Natural killer cell treated with Interleukin-12 subunit alpha and Interleukin-12 subunit beta and Interleukin-15 and Interleukin-18, amount 100 ng/mL, for 72 hours (primary cell): ENCODE measurements around the gene TMEM170A. TPM values are rescaled to one million over a fixed set of nuclear protein-coding genes. Genes with fewer than 3 reads are reported as not detected.

ENCODE experiments used
- ATAC-seq, 2 donors: fragments of 150-1000 bp; cut with Tn5 transposase in 1 of 2; sonication (Bioruptor Pico), chemical (Tn5 transposase) in 1 of 2; 2 replicates each; pipeline ENCODE4 v1.10.0; 2021
- DNase-seq: peaks from one replicate; pipeline ENCODE4 v3.0.0; 2022; ENCODE audit warnings: low spot score
- H3K27ac Mint-ChIP-seq, 2 donors: 1 replicate in 1 of 2; 2 replicates in 1 of 2; pipeline ENCODE4 v1.8.0; 2022; ENCODE audit warnings: mixed read lengths in 2 of 2, mild to moderate bottlenecking in 1 of 2, moderate library complexity in 1 of 2
- H3K27me3 Mint-ChIP-seq, 2 donors: 1 replicate in 1 of 2; 2 replicates in 1 of 2; pipeline ENCODE4 v1.8.0; 2022; ENCODE audit warnings: mixed read lengths in 2 of 2
- H3K36me3 Mint-ChIP-seq: one replicate; pipeline ENCODE4 v1.8.0; 2022; ENCODE audit warnings: mixed read lengths
- H3K4me1 Mint-ChIP-seq, 2 donors: 1 replicate in 1 of 2; 2 replicates in 1 of 2; pipeline ENCODE4 v1.8.0; 2022; ENCODE audit warnings: low read depth in 2 of 2, mixed read lengths in 2 of 2, mild to moderate bottlenecking in 1 of 2
- H3K4me3 Mint-ChIP-seq: one replicate; pipeline ENCODE4 v1.8.0; 2022; ENCODE audit warnings: mixed read lengths
- H3K9me3 Mint-ChIP-seq: 2 replicates; pipeline ENCODE4 v1.8.0; 2022; ENCODE audit warnings: mixed read lengths
- total RNA-seq, 2 donors: library from RNA; stranded (reverse); gene quantifications; one replicate each; pipeline ENCODE4 v1.2.3, GENCODE V29; 2022

TMEM170A gene
- total RNA-seq, 2 donors from 2014 or later: 38.3 to 48.4 TPM

GRCh38 chr16:75420987-75421819, 43.3 kb downstream of the TMEM170A start:
- H3K9me3 Mint-ChIP-seq: no peaks in the 10 kb centered on the region
- peaks cover 9 to 15% of the 10 kb centered on the region in 2 donors for H3K4me1 Mint-ChIP-seq
- ATAC-seq: peak in 1 of 2 donors; percentile 55
- DNase-seq: no peak
- H3K36me3 Mint-ChIP-seq: no peaks in the 10 kb centered on the region
- peak overlapping the region in 1 of 2 donors; percentile 65 for H3K27ac Mint-ChIP-seq
- no peak overlapping the region for H3K4me3 Mint-ChIP-seq
- H3K27me3 Mint-ChIP-seq: no peaks in the 10 kb centered on the region

- DNase-seq: no peak
- H3K27ac Mint-ChIP-seq: no peak overlapping the region
- H3K9me3 Mint-ChIP-seq: no peaks in the 10 kb centered on the region
Observed at GRCh38 chr16:75416904-75417565, 47.5 kb downstream of the TMEM170A start.

GRCh38 chr16:75415169-75415905, 49.2 kb downstream of the TMEM170A start:
- ATAC-seq (peak in 1 of 2 donors; percentile 33), DNase-seq (no peak)
- H3K36me3 Mint-ChIP-seq: peaks cover 6% of the 10 kb centered on the region
- H3K4me3 Mint-ChIP-seq: no peak overlapping the region
- H3K9me3 Mint-ChIP-seq: no peaks in the 10 kb centered on the region
- H3K27ac Mint-ChIP-seq: peak overlapping the region in 1 of 2 donors; percentile 55
- no peaks in the 10 kb centered on the region for H3K27me3 Mint-ChIP-seq
- peaks cover 2 to 15% of the 10 kb centered on the region in 2 donors for H3K4me1 Mint-ChIP-seq

More at GRCh38 chr16:75416904-75417565, 47.5 kb downstream of the TMEM170A start:
- Mint-ChIP-seq H3K36me3 (peaks cover 6% of the 10 kb centered on the region), H3K4me3 (no peak overlapping the region), H3K4me1 (peaks cover 9 to 24% of the 10 kb centered on the region in 2 donors), H3K27me3 (no peaks in the 10 kb centered on the region)
- ATAC-seq: no peak

- Mint-ChIP-seq H3K9me3 (no peaks in the 10 kb centered on the region), H3K36me3 (peaks cover 6% of the 10 kb centered on the region), H3K4me3 (no peak overlapping the region), H3K4me1 (peaks cover 0 to 15% of the 10 kb centered on the region in 2 donors), H3K27me3 (no peaks in the 10 kb centered on the region), H3K27ac (no peak overlapping the region)
- DNase-seq (no peak), ATAC-seq (no peak)
Observed at GRCh38 chr16:75413951-75414350, 50.5 kb downstream of the TMEM170A start.

DNA sequence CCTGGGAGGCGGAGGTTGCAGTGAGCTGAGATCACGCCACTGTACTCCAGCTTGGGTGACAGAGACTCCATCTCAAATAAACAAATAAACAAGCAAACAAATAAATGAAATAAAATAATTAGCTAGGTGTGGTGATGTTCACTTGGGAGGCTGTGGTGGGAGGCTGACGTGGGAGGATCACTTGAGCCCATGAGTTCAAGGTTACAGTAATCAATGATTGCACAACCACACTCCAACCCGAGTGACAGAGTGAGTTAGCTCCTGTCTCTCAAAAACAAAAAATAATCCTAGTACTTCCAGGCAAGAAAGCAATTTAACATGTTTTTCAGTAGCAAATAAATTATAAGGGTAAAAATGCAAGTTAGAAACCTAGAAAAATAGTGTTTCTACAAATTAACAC, 57.5 kb downstream of the TMEM170A start:
- no peaks in the 10 kb centered on the region for H3K36me3 Mint-ChIP-seq
- no peaks in the 10 kb centered on the region for H3K27me3 Mint-ChIP-seq
- no peak overlapping the region for H3K27ac Mint-ChIP-seq
- DNase-seq (no peak), ATAC-seq (no peak)
- no peak overlapping the region for H3K4me3 Mint-ChIP-seq
- H3K4me1 Mint-ChIP-seq: no peaks in the 10 kb centered on the region
- no peaks in the 10 kb centered on the region for H3K9me3 Mint-ChIP-seq

GRCh38 chr16:75402821-75403475, 61.5 kb downstream of the TMEM170A start:
- DNase-seq (no peak), ATAC-seq (no peak)
- H3K27ac Mint-ChIP-seq: no peak overlapping the region
- H3K9me3 Mint-ChIP-seq: no peaks in the 10 kb centered on the region
- no peaks in the 10 kb centered on the region for H3K36me3 Mint-ChIP-seq
- H3K4me3 Mint-ChIP-seq: no peak overlapping the region
- no peaks in the 10 kb centered on the region for H3K27me3 Mint-ChIP-seq
- peaks cover 0 to 3% of the 10 kb centered on the region in 2 donors for H3K4me1 Mint-ChIP-seq

- Mint-ChIP-seq H3K9me3 (no peaks in the 10 kb centered on the region), H3K27me3 (no peaks in the 10 kb centered on the region), H3K36me3 (no peaks in the 10 kb centered on the region), H3K27ac (no peak overlapping the region), H3K4me3 (no peak overlapping the region), H3K4me1 (peaks cover 0 to 3% of the 10 kb centered on the region in 2 donors)
- DNase-seq (no peak), ATAC-seq (no peak)
Observed at GRCh38 chr16:75402159-75402820, 62.2 kb downstream of the TMEM170A start.

DNA sequence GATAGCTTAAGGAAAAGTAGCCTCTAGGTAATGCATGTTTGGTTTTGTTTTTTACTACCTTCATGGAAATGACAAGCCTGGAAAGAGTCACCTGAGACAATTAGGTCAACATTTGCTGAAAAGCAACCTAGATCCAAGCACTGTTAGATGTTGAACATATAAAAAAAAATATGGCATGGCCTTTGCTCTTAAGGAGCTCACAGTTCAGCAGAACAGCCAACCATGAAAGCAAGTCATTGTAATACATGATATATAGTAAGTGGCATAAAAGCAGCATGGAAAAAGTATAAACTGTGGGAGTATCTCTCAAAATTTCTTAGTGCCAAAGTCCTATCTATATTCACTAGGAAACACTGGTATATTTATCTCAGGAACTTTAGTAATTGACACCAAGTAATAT, 62.8 kb downstream of the TMEM170A start:
- no peaks in the 10 kb centered on the region for H3K36me3 Mint-ChIP-seq
- H3K4me1 Mint-ChIP-seq: peaks cover 0 to 3% of the 10 kb centered on the region in 2 donors
- H3K27ac Mint-ChIP-seq: no peak overlapping the region
- ATAC-seq (no peak), DNase-seq (no peak)
- no peaks in the 10 kb centered on the region for H3K9me3 Mint-ChIP-seq
- H3K27me3 Mint-ChIP-seq: no peaks in the 10 kb centered on the region
- H3K4me3 Mint-ChIP-seq: no peak overlapping the region

DNA sequence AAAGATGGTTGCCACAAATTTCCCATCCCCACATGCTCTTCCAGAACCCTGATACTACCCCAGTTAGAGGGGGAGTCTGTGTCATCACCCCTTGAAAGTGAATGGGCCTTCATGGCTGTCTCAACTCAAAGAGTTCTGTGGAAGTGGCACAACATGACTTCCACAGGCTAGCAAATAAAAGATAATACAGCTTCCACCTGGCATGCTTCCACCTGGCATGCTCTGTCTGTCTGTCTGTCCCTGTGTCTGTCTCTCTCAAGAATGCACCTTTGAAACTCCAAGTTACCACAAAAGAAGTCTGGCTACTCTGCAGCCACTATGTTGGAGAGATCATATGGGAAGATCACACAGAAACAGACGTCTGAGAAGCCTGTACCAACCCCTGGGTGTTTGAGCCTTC, 66.2 kb downstream of the TMEM170A start:
- DNase-seq (no peak), ATAC-seq (no peak)
- no peak overlapping the region for H3K4me3 Mint-ChIP-seq
- H3K36me3 Mint-ChIP-seq: no peaks in the 10 kb centered on the region
- peak overlapping the region in 1 of 2 donors; percentile 47 for H3K27ac Mint-ChIP-seq
- no peaks in the 10 kb centered on the region for H3K27me3 Mint-ChIP-seq
- H3K9me3 Mint-ChIP-seq: no peaks in the 10 kb centered on the region
- peaks cover 0 to 3% of the 10 kb centered on the region in 2 donors for H3K4me1 Mint-ChIP-seq

DNA sequence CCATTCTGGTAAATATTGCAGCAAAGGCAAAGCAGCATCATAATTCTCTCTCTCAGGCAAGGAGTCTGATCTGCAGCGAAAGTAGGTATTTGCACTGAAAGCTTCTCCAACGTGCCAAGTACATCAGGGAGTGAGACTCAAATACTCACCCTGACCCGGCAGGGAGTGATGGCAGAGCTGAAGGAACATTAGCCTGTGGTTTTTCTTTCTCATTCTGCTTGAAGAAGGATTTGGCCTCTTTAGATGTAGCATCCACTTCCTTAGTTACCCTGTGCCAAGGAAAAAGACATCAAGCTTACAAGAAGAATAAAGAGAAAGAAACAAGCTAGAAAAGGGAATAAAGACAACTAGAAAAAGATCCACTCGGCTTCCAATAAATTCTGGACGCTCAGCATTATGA, 69.5 kb downstream of the TMEM170A start:
- no peak overlapping the region for H3K27ac Mint-ChIP-seq
- H3K4me1 Mint-ChIP-seq: peaks cover 0 to 3% of the 10 kb centered on the region in 2 donors
- peaks cover 7% of the 10 kb centered on the region for H3K36me3 Mint-ChIP-seq
- DNase-seq (no peak), ATAC-seq (no peak)
- no peak overlapping the region for H3K4me3 Mint-ChIP-seq
- no peaks in the 10 kb centered on the region for H3K27me3 Mint-ChIP-seq
- no peaks in the 10 kb centered on the region for H3K9me3 Mint-ChIP-seq
